HG03060 (cell line): ENCODE measurements around the gene IFNL3.
"Not testable (repeated sequence)": the region's sequence is repeated elsewhere in the genome, so short reads cannot be mapped to it uniquely, and the experiment has no call there.

Experiments
- ATAC-seq: cut with Tn5 transposase; IDR thresholded peaks from one replicate; pipeline ENCODE4 v1.9.1; 2021; ENCODE audit warnings: low read depth, moderate number of reproducible peaks; ENCODE audit not compliant: unreplicated experiment

The IFNL3 gene

DNA sequence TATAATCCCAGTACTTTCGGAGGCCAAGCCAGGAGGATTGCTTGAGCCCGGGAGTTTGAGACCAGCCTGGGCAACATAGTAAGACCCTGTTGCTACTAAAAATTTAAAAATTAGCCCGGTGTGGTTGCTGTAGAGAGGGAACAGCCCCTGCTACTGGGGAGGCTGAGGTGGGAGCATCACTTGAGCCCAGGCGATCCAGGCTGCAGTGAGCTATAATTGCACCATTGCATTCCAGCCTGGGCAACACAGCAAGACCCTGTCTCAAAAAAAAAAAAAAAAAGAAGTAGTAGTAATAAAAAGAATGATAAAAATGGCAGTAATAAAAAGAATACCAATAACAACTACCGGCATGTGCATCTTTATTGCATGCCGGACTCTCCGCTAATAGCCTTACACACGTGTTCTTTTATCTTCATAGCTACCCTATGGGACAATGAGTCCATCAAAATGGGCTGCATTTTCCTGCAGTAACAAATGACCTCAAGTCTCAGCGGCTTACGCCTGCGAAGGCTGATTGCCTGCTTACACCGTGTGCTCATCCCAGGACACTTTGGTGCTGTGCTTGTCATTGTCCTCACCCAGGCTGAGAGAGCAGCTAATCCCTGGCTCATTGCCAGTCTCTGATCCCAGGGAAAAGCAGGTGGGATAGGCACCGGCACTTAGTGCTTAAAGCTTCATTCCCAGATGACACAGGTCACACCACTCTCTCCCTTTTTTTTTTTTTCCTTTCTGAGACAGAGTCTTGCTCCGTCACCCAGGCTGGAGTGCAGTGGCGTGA lies 26.4 kb downstream of the IFNL3 start:
- ATAC-seq: no peak

DNA sequence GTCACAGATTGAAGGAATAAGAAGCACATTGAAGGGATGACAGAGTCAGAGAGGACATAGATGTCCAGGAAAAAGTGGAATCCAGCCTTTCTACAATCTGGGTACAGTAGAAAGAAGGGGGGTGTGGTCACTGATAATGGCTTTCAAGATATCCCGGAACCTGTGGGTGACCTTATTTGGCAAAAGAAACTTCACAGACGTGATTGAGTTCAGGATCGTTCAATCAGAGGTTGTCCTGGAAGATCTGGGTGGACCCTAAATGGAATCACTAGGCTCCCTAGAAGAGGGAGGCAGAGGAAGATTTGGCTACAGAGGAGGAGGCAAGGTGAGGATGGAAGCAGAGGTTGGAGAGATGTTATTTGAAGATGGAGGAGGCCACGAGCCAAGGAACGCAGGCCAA lies 27.7 kb downstream of the IFNL3 start:
- ATAC-seq: no peak

DNA sequence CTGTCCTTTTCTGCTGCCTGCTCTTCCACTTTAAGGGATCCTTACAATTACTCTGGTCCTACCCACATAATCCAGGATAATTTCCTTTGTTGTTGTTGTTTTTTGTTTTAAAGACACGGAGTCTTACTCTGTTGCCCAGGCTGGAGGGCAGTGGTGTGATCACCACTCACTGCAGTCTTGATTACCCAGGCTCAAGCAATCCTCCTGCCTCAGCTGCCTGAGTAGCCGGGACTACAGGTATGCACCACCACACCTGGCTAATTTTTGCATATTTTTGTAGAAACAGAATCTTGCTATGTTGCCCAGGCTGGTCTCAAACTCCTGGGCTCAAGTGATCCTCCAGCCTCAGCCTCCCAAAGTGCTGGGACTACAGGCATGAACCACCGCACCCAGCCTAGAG lies 29.5 kb downstream of the IFNL3 start:
- ATAC-seq: not testable (repeated sequence)

DNA sequence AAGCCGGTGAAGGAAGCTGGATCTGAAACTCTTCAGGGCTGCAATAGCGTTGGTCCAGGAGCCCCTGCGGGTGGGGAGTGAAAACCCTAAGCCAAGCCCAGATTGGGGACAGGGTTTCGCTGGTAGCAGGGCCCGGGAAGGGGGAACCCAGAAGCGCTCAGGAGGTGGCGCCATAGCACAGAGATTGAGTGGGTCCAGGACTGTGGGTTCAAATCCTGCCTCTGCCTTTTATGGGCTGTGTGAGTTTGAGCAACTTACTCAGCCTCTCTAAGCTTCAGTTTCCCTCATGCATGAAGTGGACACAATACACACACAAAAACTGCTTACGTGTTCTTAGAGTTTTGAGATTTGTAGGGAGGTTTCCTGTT lies 32.4 kb downstream of the IFNL3 start:
- no peak for ATAC-seq

DNA sequence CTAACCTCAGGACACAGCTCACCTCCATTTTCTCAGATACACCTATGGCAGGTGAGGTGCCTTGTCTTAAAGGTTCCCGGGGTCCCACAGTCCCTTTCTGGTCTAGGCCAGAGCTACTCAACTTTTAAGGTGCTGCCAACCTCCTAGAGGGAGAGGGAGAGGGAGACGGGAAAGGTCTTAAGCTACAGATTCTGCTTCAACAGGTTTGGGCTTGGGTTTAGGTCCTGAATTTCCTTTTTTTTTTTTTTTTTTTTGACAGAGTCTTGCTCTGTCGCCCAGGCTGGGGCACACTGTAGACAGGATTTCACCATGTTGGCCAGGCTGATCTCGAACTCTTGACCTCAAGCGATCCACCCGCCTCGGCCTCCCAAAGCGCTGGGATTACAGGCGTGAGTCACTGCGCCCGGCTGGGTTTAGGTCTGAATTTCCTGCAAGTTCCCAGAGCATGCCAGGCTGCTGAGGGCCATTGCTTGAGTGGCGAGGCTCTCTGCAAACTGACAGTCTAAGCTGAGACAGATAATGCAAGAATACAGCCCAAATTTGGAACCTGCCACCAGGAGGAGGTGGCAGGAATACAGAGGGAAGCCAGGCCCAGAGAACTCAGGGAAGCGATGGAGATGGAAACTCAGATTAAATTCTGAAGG lies 33.0 kb downstream of the IFNL3 start:
- no peak for ATAC-seq

DNA sequence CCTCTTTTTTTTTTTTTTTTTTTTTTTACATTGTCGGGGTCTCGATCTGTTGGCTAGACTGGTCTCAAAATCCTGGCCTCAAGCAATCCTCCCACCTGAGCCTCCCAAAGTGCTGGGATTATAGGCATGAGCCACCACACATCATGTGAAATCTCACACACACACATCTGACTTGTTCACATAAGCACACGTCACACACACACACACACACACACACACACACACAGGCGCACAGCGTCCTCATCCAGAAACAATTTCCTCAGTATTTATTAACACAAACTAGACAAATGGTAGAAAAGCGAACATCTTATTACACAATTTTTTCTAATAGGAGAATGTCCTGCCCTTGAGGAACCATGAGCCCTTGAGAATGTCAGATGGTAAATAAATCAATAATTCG lies 35.6 kb downstream of the IFNL3 start:
- no peak for ATAC-seq

DNA sequence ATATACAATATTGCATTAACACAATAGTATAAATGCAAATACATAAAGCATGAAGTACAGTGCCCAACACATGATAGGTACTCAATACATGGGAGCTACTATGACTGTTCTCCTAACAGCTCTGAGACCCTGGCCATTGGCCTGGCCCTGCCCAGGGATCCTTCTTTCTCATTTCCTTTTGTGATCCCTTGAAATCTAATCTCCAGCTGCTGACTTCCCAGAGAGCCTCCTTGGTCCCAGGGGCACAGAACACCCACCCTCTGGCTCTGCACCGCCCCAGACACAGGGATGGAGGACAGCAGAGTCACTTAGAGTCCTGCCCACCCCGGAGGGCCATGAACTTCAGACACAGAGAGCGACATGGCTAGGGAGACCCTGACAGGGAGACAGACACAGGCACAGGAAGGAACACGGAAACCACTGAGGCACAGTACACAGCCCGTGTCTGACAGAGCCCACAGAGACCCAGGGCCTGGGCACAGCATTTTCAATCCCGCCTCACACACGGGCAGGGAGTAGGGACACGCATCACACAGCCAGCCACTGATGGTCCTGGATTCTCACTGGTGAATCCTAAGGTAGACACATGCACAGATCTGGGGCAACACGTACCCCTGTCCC lies 36.5 kb downstream of the IFNL3 start:
- no peak for ATAC-seq

DNA sequence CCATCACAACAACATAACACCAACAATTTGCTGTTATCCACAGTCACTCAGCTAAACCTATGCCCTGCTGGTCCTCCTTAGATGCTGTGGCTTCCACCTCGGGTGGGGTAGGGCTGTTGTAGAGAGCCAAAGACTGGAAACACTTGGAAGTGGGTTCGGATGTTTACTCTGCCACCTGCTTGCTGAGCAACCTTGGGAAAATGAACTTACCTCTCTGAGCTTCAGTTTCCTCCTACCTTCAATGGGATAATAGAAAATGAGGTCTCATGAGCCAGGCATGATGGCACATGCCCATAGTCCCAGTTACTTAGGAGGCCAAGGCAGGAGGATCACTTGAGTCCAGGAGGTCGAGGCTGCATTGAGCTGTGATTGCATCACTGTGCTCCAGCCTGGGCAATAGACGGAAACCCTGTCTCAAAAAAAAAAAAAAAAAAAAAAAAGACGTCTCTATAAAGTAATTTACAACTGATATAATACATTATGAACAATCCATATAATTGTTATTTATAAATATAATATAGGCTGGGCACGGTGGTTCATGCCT lies 37.4 kb downstream of the IFNL3 start:
- no peak for ATAC-seq

DNA sequence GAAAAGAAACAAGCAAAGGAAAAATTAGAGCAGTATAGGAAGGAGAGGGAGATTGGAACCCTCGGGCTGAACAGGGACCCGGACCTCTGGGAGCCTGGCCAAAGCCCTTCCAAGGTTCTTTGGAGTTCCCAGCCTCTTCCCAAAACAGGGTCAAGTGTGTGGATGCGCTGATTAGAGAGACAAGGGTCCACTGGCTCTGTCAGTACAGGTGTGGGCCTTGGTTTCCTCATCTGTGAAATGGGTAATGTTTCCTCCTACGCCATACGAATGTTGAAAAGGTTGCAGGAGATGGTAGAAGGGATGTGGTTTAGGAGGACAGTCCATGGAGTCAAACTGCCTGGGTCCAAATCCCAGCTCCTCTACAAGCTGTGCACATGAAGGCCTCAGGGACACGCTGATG lies 38.7 kb downstream of the IFNL3 start:
- ATAC-seq: no peak

DNA sequence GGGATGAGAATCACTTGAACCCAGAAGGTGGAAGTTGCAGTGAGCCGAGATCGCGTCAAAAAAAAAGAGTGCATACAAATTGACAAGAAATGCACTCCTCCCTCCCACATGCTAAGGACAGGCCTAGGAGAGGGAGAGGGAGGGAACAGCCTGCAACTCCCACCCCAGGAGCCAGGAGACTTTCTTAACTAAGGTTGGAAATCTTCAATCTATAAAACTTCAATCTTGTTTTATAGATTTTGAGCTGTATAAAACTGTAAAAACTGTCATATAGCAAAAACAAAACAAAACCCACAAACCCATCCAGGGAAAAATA lies 39.4 kb downstream of the IFNL3 start:
- ATAC-seq: no peak

DNA sequence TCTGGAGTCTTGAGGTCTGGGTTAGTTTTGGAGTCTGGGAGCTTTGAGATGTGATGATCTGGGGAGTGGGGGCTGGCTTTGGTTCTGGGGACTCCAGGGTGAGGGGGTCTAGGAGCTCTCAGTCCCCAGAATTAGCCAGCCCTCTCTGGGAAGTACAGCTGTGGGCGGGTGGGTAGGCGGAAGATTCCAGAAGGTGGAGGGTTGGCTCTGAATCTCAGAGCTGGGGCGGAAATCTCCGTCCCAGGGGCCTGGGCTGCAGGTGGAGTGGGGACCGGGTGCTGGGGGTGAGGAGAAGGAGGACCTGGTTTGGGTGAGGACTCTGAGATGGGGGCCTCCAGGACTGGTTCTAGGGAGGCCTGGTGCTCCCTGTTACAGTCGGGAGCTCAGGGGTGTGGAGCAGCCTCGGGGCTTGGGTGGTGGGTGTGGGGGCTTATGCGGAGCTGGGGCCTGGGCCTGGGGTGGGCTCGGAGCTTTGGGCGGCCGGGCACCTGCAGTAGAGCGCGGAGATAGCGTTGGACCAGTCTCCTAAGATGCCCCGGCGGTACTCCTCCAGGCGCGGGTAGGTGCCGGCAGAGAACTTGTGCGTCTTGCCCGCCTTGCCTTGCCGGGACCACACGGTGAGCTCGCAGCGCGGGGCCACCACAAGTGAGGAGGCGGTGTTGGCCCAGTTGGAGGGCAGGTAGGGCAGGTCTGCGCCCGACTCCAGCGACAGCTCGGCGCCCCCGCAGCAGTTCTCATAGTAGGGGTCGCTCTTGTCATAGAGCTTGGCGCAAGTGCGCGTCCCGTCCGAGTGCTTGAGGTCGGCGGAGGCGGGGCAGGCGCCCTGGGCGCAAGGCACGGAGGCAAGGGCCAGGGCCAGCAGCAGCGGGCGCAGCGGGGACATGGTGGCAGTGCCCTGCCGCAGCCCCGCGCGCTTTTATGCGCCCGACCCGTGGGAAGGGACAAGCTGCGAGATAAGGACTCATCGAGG lies 41.1 kb downstream of the IFNL3 start, which contains the start of gene SYCN:
Gene SYCN, minus strand, starts transcription at position 892 of the 970 bp plus-strand sequence. Its CDS starts 9 bp downstream, at position 883.
- ATAC-seq: no peak

DNA sequence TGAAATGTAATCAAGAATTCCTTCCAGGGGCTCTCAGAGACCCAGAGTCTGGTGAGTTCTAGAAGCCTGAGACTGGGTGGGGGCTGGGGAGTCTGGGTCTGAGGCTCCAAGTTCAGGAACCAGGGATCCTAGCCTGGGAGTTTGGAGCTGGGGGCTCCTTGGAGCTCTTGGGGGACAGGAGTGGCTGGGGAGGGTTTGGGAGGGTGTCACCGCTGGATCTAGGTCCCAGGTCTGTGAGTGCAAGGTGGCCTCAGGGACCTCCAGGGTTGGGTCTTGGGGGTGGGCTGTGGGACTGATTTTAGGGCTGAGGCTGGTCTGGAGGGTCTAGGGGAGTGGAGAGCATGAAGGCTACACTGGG lies 41.8 kb downstream of the IFNL3 start:
- ATAC-seq: no peak

DNA sequence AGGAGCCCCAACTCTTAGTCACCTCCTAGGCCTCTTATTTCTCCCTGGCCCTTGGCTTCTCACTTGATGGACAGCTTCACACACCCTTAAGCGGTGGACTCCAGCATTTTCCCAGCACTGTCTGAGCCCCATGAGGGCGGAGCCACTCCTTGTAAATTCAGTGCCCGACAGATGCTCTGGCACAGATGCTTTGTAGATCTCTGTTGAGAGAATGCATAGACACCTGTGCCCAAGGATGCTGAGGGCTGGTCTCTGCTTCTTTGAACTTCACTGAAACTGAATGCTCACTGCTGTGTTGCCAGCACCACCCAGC lies 44.0 kb downstream of the IFNL3 start:
- no peak for ATAC-seq

DNA sequence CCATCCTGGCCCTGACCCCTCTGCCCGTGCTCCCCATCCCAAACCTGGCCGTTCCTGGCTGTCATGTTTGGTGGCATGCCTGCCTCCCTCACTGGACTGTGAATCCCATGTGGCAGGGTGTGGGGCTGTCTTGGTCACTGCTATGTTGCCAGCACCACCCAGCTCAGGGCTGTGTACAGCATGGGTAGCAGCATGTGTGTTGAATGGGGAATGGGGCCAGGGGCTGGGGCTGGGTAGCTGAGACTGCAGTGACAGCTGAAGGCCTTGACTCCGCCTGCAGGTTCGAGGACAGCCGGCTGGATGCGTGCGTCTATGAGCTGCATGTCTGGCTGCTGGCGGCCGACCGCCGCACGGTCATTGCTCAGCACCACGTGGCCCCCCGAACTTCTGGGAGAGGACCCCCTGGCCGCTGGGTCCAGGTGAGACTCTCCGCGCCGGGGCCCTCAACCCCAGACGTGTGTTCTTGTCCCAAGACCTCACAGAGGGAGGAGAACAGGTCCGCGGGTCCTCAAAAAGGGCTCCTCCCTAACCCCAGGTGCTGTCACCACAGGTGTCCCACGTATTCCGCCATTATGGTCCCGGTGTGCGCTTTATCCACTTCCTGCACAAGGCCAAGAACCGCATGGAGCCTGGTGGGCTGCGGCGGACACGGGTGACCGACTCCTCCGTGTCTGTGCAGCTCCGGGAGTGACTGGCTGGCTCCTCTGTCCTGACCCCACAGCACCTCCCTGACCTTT lies 44.6 kb downstream of the IFNL3 start:
- ATAC-seq: no peak

DNA sequence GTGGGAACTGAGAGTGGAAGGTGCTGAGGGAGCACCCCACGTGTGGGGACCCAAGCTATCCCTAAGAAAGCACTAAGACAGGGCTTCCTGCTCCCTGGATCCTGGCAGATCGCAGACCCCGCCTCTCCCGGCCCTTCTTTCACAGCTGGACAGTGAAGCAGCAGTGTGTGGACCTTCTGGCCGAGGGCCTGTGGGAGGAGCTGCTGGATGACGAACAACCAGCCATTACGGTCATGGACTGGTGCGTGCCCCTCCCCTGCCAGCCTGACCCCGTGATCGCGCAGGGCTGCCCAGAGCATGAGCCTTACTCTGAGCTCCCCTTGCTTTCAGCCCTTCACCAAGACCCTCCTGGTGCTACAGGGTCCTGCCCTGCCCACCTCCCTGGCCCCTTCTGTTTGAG lies 45.8 kb downstream of the IFNL3 start:
- no peak for ATAC-seq

DNA sequence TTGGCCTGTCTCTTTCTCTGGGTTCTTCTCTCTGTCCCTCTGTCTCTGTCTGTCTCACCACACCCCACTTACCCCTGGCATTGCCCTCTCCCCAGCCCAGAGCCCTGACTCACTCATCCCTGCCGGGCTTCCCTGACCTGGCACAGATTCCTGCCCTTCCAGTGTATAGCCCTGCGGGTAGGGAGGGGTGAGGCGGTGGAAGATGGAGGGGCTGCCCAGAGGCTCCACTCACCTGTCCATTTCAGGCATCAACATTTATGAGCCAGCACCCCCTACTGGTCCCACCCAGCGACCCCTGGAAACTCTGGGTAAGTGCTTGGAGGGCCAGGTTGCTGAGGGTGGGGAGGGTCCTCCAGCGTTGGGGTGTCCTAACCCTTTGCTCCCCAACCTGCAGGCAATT lies 47.0 kb downstream of the IFNL3 start:
- ATAC-seq: no peak

DNA sequence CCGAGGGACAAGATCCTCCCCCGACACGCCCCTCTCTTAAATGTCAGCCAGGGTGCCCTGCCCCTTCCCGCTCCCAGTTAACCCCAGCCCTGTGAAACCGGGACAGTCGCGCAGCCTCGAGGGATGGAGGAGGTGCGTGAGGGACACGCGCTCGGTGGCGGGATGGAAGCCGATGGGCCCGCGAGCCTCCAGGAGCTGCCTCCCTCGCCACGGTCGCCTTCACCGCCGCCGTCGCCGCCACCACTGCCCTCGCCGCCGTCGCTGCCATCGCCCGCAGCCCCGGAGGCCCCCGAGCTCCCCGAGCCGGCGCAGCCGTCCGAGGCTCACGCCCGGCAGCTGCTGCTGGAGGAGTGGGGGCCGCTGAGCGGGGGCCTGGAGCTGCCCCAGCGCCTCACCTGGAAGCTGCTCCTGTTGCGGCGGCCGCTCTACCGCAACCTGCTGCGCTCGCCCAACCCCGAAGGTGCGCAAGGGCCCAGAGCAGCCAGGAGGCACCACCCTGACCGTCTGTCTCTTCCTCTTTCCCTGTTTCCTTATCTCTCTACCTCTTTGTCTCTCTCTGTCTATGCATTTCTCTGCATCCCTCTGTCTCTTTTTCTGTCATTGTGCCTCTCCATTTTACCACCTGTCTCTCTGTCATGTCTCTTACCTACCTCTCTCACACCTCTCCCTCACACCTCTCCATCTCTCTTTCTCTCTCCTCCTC lies 47.8 kb downstream of the IFNL3 start, which contains the start of gene NCCRP1:
Gene NCCRP1, plus strand, starts transcription at position 105 of the 703 bp plus-strand sequence. Its CDS starts 19 bp downstream, at position 124.
- no peak for ATAC-seq

DNA sequence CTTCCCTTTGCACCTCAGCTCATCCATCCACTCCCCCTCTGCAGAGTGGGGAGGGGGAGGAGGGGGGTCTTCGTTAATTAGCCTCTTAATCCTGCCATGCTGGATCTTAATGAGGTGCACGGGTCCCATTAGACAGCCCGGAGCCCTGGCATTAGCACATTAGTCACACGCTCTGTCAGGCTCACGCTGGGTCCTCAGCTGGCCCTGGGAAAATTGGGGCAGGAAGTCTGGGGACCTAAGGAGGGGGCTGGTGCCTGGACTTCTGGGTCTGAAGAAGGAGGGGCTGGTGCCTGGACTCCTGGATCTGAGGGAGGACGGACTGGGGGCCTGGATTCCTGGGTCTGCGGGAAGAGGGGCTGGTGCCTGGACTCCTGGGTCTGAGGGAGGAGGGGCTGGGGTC lies 48.5 kb downstream of the IFNL3 start:
- no peak for ATAC-seq

DNA sequence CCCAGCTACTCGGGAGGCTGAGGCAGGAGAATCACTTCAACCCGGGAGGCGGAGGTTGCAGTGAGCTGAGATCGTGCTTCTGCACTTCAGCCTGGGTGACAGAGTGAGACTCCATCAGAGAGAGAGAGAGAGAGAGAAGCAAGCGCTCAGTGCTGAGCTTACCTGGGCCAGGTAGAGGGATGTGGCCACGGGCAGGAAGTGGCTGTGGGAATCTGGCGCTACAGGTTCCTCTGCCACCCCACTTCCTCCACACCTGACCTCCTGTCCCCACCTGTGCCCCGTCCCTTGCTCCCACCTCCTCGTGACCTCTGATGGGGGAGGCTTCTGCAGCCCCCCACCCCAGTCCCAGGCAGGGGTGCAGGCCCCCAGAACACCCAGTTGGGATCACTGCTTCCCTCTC lies 49.1 kb downstream of the IFNL3 start:
- ATAC-seq: no peak
